AG09309 (cell line): ENCODE data around the gene ERICH2.

Experiments
- DNase-seq: peaks from one replicate; pipeline ENCODE4 v3.0.0-alpha.2; 2010; ENCODE audit warnings: low read depth
- H3K4me3 ChIP-seq: 2 replicates; pipeline ENCODE4 v1.5.1; 2011; ENCODE audit warnings: mild to moderate bottlenecking, low read depth, low read length, moderate library complexity; ENCODE audit not compliant: control insufficient read depth
- CTCF ChIP-seq: IDR thresholded peaks from 2 replicates; pipeline ENCODE4 v1.5.1; 2011; ENCODE audit warnings: mild to moderate bottlenecking, low read depth, low read length, inconsistent platforms; ENCODE audit not compliant: insufficient read depth, control insufficient read depth; ENCODE audit errors: missing control alignments

The ERICH2 gene

GRCh38 chr2:170774074-170774473 lies 3.9 kb downstream of the ERICH2 start:
- no peak for DNase-seq
- H3K4me3 ChIP-seq = no peak overlapping the region
- TF ChIP-seq CTCF = no peak

- no peak for TF ChIP-seq CTCF
- no peak for DNase-seq
- H3K4me3 ChIP-seq = no peak overlapping the region
Measured at GRCh38 chr2:170778900-170779299, 8.7 kb downstream of the ERICH2 start.

GRCh38 chr2:170779304-170779703 lies 9.1 kb downstream of the ERICH2 start:
- DNase-seq = no peak
- no peak for TF ChIP-seq CTCF
- H3K4me3 ChIP-seq = no peak overlapping the region

GRCh38 chr2:170782673-170783072 lies 12.5 kb downstream of the ERICH2 start:
- TF ChIP-seq CTCF = no peak
- no peak for DNase-seq
- no peak overlapping the region for H3K4me3 ChIP-seq

- no peak overlapping the region for H3K4me3 ChIP-seq
- TF ChIP-seq CTCF = no peak
- no peak for DNase-seq
Measured at GRCh38 chr2:170783549-170783948, 13.4 kb downstream of the ERICH2 start.

- no peak for TF ChIP-seq CTCF
- no peak overlapping the region for H3K4me3 ChIP-seq
- no peak for DNase-seq
Measured at GRCh38 chr2:170798996-170799395, 28.8 kb downstream of the ERICH2 start.

GRCh38 chr2:170806548-170806947 lies 36.4 kb downstream of the ERICH2 start:
- no peak for DNase-seq
- no peak for TF ChIP-seq CTCF
- no peak overlapping the region for H3K4me3 ChIP-seq
